HG03469 (cell line): ENCODE data around the gene POU2F1.
A peak's percentile ranks its signal among the peaks of the same experiment; 100 is the strongest.

Experiments used
- ATAC-seq: cut with Tn5 transposase; IDR thresholded peaks from one replicate; pipeline ENCODE4 v1.9.1; 2021; ENCODE audit warnings: mild to moderate bottlenecking, moderate library complexity, moderate number of reproducible peaks; ENCODE audit not compliant: unreplicated experiment

Gene POU2F1

GRCh38 chr1:167270349-167271092, 49.8 kb downstream of the POU2F1 start:
- no peak for ATAC-seq

- ATAC-seq: no peak
Observed at GRCh38 chr1:167272369-167272957, 51.8 kb downstream of the POU2F1 start.

- no peak for ATAC-seq
Observed at GRCh38 chr1:167273027-167273800, 52.5 kb downstream of the POU2F1 start.

GRCh38 chr1:167274061-167274460, 53.4 kb downstream of the POU2F1 start:
- ATAC-seq: no peak

GRCh38 chr1:167276969-167277368, 56.3 kb downstream of the POU2F1 start:
- ATAC-seq: peak; percentile 77

- no peak for ATAC-seq
Observed at GRCh38 chr1:167278497-167278896, 57.8 kb downstream of the POU2F1 start.

- no peak for ATAC-seq
Observed at GRCh38 chr1:167280912-167281311, 60.2 kb downstream of the POU2F1 start.

- ATAC-seq: no peak
Observed at GRCh38 chr1:167288390-167289074, 67.8 kb downstream of the POU2F1 start.

GRCh38 chr1:167289075-167289442, 68.4 kb downstream of the POU2F1 start:
- ATAC-seq: no peak

GRCh38 chr1:167289966-167290365, 69.3 kb downstream of the POU2F1 start:
- no peak for ATAC-seq

GRCh38 chr1:167291539-167292185, 71.0 kb downstream of the POU2F1 start:
- ATAC-seq: no peak

- ATAC-seq: no peak
Observed at GRCh38 chr1:167292216-167292615, 71.5 kb downstream of the POU2F1 start.

- no peak for ATAC-seq
Observed at GRCh38 chr1:167293057-167293456, 72.4 kb downstream of the POU2F1 start.

- no peak for ATAC-seq
Observed at GRCh38 chr1:167294528-167294927, 73.8 kb downstream of the POU2F1 start.

- ATAC-seq: no peak
Observed at GRCh38 chr1:167297222-167298214, 76.8 kb downstream of the POU2F1 start.

GRCh38 chr1:167298325-167298724, 77.6 kb downstream of the POU2F1 start:
- no peak for ATAC-seq

- no peak for ATAC-seq
Observed at GRCh38 chr1:167301355-167301754, 80.7 kb downstream of the POU2F1 start.

GRCh38 chr1:167304165-167304564, 83.5 kb downstream of the POU2F1 start:
- ATAC-seq: no peak

GRCh38 chr1:167305059-167305705, 84.5 kb downstream of the POU2F1 start:
- ATAC-seq: no peak
